ENCODE results near the gene TNFRSF18.

TNFRSF18 gene

GRCh38 chr1:1233567-1233892 is 27.1 kb upstream of the TNFRSF18 start:
- TF ChIP-seq TAF1 (IDR thresholded peaks at IDR 0.05; ENCODE audit: borderline replicate concordance, insufficient read depth, low read length) (no peak), POLR2AphosphoS5 (IDR thresholded peaks at IDR 0.05; ENCODE audit: low read depth, low read length) (no peak), SIN3A (IDR thresholded peaks at IDR 0.05; ENCODE audit: borderline replicate concordance, insufficient read depth, low read length) (no peak), FOXP2 (optimal IDR thresholded peaks at IDR 0.05; ENCODE audit: borderline replicate concordance, extremely low read depth, extremely low read length, insufficient read depth) (no peak), REST (IDR thresholded peaks at IDR 0.05; ENCODE audit: insufficient read depth in 1 of 2, low read depth in 2 of 2, low read length in 2 of 2) (no peak)

GRCh38 chr1:1232796-1233566 is 26.6 kb upstream of the TNFRSF18 start:
- TF ChIP-seq POLR2AphosphoS5 (IDR thresholded peaks at IDR 0.05; ENCODE audit: low read depth, low read length) (no peak), FOXP2 (optimal IDR thresholded peaks at IDR 0.05; ENCODE audit: borderline replicate concordance, extremely low read depth, extremely low read length, insufficient read depth) (no peak)

GRCh38 chr1:1232208-1232795 is 25.9 kb upstream of the TNFRSF18 start, which contains the start of gene B3GALT6:
Gene B3GALT6, plus strand, starts transcription at chr1:1232237. Its CDS starts 42 bp downstream, at chr1:1232279.
- TF ChIP-seq TAF1 (IDR thresholded peaks at IDR 0.05; ENCODE audit: borderline replicate concordance, insufficient read depth, low read length): no peak
- TF ChIP-seq REST (IDR thresholded peaks at IDR 0.05; ENCODE audit: insufficient read depth in 1 of 2, low read depth in 2 of 2, low read length in 2 of 2): no peak
- TF ChIP-seq POLR2AphosphoS5 (IDR thresholded peaks at IDR 0.05; ENCODE audit: low read depth, low read length): no peak
- no peak for TF ChIP-seq FOXP2 (optimal IDR thresholded peaks at IDR 0.05; ENCODE audit: borderline replicate concordance, extremely low read depth, extremely low read length, insufficient read depth)
- no peak for TF ChIP-seq SIN3A (IDR thresholded peaks at IDR 0.05; ENCODE audit: borderline replicate concordance, insufficient read depth, low read length)

- peak; percentile 52; the same call in 1 of the 2 replicates for TF ChIP-seq POLR2AphosphoS5 (IDR thresholded peaks at IDR 0.05; ENCODE audit: low read depth, low read length)
- no peak for TF ChIP-seq REST (IDR thresholded peaks at IDR 0.05; ENCODE audit: insufficient read depth in 1 of 2, low read depth in 2 of 2, low read length in 2 of 2)
- peak; percentile 32 for TF ChIP-seq FOXP2 (optimal IDR thresholded peaks at IDR 0.05; ENCODE audit: borderline replicate concordance, extremely low read depth, extremely low read length, insufficient read depth)
- peak; percentile 87 for TF ChIP-seq TAF1 (IDR thresholded peaks at IDR 0.05; ENCODE audit: borderline replicate concordance, insufficient read depth, low read length)
- TF ChIP-seq SIN3A (IDR thresholded peaks at IDR 0.05; ENCODE audit: borderline replicate concordance, insufficient read depth, low read length): no peak
Observed at GRCh38 chr1:1231400-1232207, 25.2 kb upstream of the TNFRSF18 start, which contains the start of gene SDF4. Gene SDF4, minus strand, starts transcription at chr1:1232001. Its CDS starts 3,229 bp downstream, at chr1:1228772.

- TF ChIP-seq SIN3A (IDR thresholded peaks at IDR 0.05; ENCODE audit: borderline replicate concordance, insufficient read depth, low read length) (no peak), POLR2AphosphoS5 (IDR thresholded peaks at IDR 0.05; ENCODE audit: low read depth, low read length) (no peak; the same call in 1 of the 2 replicates), TAF1 (IDR thresholded peaks at IDR 0.05; ENCODE audit: borderline replicate concordance, insufficient read depth, low read length) (no peak), FOXP2 (optimal IDR thresholded peaks at IDR 0.05; ENCODE audit: borderline replicate concordance, extremely low read depth, extremely low read length, insufficient read depth) (no peak), REST (IDR thresholded peaks at IDR 0.05; ENCODE audit: insufficient read depth in 1 of 2, low read depth in 2 of 2, low read length in 2 of 2) (no peak)
Observed at GRCh38 chr1:1230656-1231399, 24.4 kb upstream of the TNFRSF18 start.

All from PFSK-1 (cell line).